Measurements from ENCODE around the gene PHF1.

Gene PHF1

GRCh38 chr6:33433544-33434191, 22.9 kb downstream of the PHF1 start:
- no peak for DNase-seq

GRCh38 chr6:33434961-33435360, 24.1 kb downstream of the PHF1 start:
- DNase-seq: no peak

- DNase-seq: no peak
These were observed 26.9 kb downstream of the PHF1 start for GRCh38 chr6:33437666-33438065.

GRCh38 chr6:33438978-33439594, 28.3 kb downstream of the PHF1 start:
- no peak for DNase-seq

- DNase-seq: no peak
These were observed 29.3 kb downstream of the PHF1 start for GRCh38 chr6:33439956-33440648.

- DNase-seq: no peak
These were observed 30.0 kb downstream of the PHF1 start for GRCh38 chr6:33440649-33441309.

- no peak for DNase-seq
These were observed 30.6 kb downstream of the PHF1 start for GRCh38 chr6:33441457-33441856.

GRCh38 chr6:33442283-33442682, 31.5 kb downstream of the PHF1 start:
- DNase-seq: no peak

GRCh38 chr6:33443025-33443424, 32.2 kb downstream of the PHF1 start:
- DNase-seq: no peak

GRCh38 chr6:33443619-33444504, 33.0 kb downstream of the PHF1 start:
- no peak for DNase-seq

- no peak for DNase-seq
These were observed 34.3 kb downstream of the PHF1 start for GRCh38 chr6:33445119-33445603.

GRCh38 chr6:33446356-33446755, 35.5 kb downstream of the PHF1 start:
- no peak for DNase-seq

- no peak for DNase-seq
These were observed 39.6 kb downstream of the PHF1 start for GRCh38 chr6:33450434-33450833.

- no peak for DNase-seq
These were observed 40.8 kb downstream of the PHF1 start for GRCh38 chr6:33451606-33452005.

GRCh38 chr6:33452496-33452895, 41.7 kb downstream of the PHF1 start:
- DNase-seq: no peak

- DNase-seq: no peak
These were observed 42.7 kb downstream of the PHF1 start for GRCh38 chr6:33453393-33454008.

- DNase-seq: peak; percentile 94
These were observed 43.5 kb downstream of the PHF1 start, which contains the start of gene ZBTB9 for GRCh38 chr6:33454009-33454946. ZBTB9 (plus strand) TSS chr6:33454576; CDS start chr6:33455101, 525 bp downstream.

GRCh38 chr6:33455051-33455450, 44.2 kb downstream of the PHF1 start:
- no peak for DNase-seq

GRCh38 chr6:33456156-33456555, 45.3 kb downstream of the PHF1 start:
- no peak for DNase-seq

- DNase-seq: no peak
These were observed 47.9 kb downstream of the PHF1 start for GRCh38 chr6:33458676-33459075.

- no peak for DNase-seq
These were observed 48.4 kb downstream of the PHF1 start for GRCh38 chr6:33459226-33459625.
